Measurements from ENCODE around the gene ZNF805.

DNA sequence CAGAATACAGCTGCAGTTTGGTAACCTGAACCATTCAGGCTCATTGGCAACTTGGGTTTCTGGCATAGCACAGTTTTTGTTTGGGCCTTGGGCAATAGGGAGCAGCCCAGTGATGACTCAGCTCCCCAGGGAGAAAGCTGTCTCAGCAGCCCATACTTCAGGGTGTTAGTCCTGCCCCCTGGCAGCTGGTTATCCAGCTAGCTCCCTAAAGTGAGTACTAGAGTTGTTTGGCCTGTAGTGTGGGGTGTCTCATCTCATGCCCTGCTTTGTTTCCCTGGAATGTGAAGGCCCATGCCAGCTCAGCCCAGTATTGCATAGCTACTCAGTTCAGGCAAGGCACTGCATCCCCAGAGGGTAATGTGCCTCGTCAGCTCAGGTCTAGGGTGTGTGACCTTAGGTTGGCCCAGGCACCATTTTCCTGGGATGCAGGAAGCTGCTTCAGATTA is 61.6 kb downstream of the ZNF805 start:
- TF ChIP-seq, protein P1, sequence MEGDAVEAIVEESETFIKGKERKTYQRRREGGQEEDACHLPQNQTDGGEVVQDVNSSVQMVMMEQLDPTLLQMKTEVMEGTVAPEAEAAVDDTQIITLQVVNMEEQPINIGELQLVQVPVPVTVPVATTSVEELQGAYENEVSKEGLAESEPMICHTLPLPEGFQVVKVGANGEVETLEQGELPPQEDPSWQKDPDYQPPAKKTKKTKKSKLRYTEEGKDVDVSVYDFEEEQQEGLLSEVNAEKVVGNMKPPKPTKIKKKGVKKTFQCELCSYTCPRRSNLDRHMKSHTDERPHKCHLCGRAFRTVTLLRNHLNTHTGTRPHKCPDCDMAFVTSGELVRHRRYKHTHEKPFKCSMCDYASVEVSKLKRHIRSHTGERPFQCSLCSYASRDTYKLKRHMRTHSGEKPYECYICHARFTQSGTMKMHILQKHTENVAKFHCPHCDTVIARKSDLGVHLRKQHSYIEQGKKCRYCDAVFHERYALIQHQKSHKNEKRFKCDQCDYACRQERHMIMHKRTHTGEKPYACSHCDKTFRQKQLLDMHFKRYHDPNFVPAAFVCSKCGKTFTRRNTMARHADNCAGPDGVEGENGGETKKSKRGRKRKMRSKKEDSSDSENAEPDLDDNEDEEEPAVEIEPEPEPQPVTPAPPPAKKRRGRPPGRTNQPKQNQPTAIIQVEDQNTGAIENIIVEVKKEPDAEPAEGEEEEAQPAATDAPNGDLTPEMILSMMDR (IDR thresholded peaks at IDR 0.05), result no peak
- TF ChIP-seq POLR2A (IDR thresholded peaks at IDR 0.05), result no peak

Measured in transverse colon (tissue), 3 donors.